GM19025 (cell line): Measurements from ENCODE around the gene NPDC1.

Source experiments
- ATAC-seq: cut with Tn5 transposase; IDR thresholded peaks from one replicate; pipeline ENCODE4 v1.9.1; 2021; ENCODE audit warnings: mild to moderate bottlenecking, low read depth, moderate library complexity; ENCODE audit not compliant: unreplicated experiment

The NPDC1 gene

GRCh38 chr9:136997371-136997770, 48.6 kb downstream of the NPDC1 start:
- ATAC-seq = no peak

- ATAC-seq = no peak
These were observed 49.4 kb downstream of the NPDC1 start, which contains the start of gene CLIC3 for GRCh38 chr9:136996361-136997292. Gene CLIC3 (minus strand): TSS chr9:136996568. CDS start chr9:136996543, 25 bp downstream.

GRCh38 chr9:136995772-136996311, 50.1 kb downstream of the NPDC1 start:
- ATAC-seq = no peak

- ATAC-seq = no peak
These were observed 50.6 kb downstream of the NPDC1 start for GRCh38 chr9:136995362-136995761.

GRCh38 chr9:136994888-136995230, 51.1 kb downstream of the NPDC1 start:
- ATAC-seq = no peak

- ATAC-seq = no peak
These were observed 51.6 kb downstream of the NPDC1 start for GRCh38 chr9:136994180-136994887.

- no peak for ATAC-seq
These were observed 53.1 kb downstream of the NPDC1 start for GRCh38 chr9:136992819-136993369.

GRCh38 chr9:136991993-136992818, 53.8 kb downstream of the NPDC1 start, which contains the start of gene PAXX:
Gene PAXX (plus strand): TSS chr9:136992422. CDS start chr9:136992444, 22 bp downstream.
- ATAC-seq = peak; percentile 82

GRCh38 chr9:136990242-136990911, 55.6 kb downstream of the NPDC1 start:
- ATAC-seq = no peak
